ENCODE measurements around the gene ATAD3B. TPM values are rescaled to one million over a fixed set of nuclear protein-coding genes. Genes with fewer than 3 reads are reported as not detected.
A peak's percentile ranks its signal among the peaks of the same experiment; 100 is the strongest.

ATAD3B gene
- total and polyA plus RNA-seq, 2 of the 13 experiments (the other 11 are each of a cell fraction or from before 2014, with no cell fraction given) = 9.6 to 31.1 TPM

GRCh38 chr1:1432951-1433803 is 38.4 kb upstream of the ATAD3B start (continued):
- TF ChIP-seq, protein P1, sequence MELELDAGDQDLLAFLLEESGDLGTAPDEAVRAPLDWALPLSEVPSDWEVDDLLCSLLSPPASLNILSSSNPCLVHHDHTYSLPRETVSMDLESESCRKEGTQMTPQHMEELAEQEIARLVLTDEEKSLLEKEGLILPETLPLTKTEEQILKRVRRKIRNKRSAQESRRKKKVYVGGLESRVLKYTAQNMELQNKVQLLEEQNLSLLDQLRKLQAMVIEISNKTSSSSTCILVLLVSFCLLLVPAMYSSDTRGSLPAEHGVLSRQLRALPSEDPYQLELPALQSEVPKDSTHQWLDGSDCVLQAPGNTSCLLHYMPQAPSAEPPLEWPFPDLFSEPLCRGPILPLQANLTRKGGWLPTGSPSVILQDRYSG (CRISPR knock-in tag; IDR thresholded peaks at IDR 0.05) = 0 out of 2 replicates have a peak, but pooled peaks have one; percentile 22
- TF ChIP-seq DNMT1 (CRISPR knock-in tag; IDR thresholded peaks at IDR 0.05) = no peak; the same call in 1 of the 2 replicates
- TF ChIP-seq, protein P2, sequence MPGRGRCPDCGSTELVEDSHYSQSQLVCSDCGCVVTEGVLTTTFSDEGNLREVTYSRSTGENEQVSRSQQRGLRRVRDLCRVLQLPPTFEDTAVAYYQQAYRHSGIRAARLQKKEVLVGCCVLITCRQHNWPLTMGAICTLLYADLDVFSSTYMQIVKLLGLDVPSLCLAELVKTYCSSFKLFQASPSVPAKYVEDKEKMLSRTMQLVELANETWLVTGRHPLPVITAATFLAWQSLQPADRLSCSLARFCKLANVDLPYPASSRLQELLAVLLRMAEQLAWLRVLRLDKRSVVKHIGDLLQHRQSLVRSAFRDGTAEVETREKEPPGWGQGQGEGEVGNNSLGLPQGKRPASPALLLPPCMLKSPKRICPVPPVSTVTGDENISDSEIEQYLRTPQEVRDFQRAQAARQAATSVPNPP (CRISPR knock-in tag; IDR thresholded peaks at IDR 0.05) = no peak
- TF ChIP-seq MED13 (CRISPR knock-in tag; IDR thresholded peaks at IDR 0.05) = peak; percentile 67; the same call in 1 of the 2 replicates
- TF ChIP-seq JUNB (CRISPR knock-in tag; IDR thresholded peaks at IDR 0.05; ENCODE audit: borderline replicate concordance) = no peak
- TF ChIP-seq ZNF788 (CRISPR knock-in tag; IDR thresholded peaks at IDR 0.05; ENCODE audit: borderline replicate concordance) = peak; percentile 79
- TF ChIP-seq ESRRA (CRISPR knock-in tag; IDR thresholded peaks at IDR 0.05; ENCODE audit: low read depth) = peak; percentile 95
- TF ChIP-seq ZNF563 (CRISPR knock-in tag; IDR thresholded peaks at IDR 0.05) = peak; percentile 81
- 0 out of 2 replicates have a peak, but pooled peaks have one; percentile 20 for TF ChIP-seq ZFP90 (CRISPR knock-in tag; IDR thresholded peaks at IDR 0.05; ENCODE audit: borderline replicate concordance)
- TF ChIP-seq, protein P3, sequence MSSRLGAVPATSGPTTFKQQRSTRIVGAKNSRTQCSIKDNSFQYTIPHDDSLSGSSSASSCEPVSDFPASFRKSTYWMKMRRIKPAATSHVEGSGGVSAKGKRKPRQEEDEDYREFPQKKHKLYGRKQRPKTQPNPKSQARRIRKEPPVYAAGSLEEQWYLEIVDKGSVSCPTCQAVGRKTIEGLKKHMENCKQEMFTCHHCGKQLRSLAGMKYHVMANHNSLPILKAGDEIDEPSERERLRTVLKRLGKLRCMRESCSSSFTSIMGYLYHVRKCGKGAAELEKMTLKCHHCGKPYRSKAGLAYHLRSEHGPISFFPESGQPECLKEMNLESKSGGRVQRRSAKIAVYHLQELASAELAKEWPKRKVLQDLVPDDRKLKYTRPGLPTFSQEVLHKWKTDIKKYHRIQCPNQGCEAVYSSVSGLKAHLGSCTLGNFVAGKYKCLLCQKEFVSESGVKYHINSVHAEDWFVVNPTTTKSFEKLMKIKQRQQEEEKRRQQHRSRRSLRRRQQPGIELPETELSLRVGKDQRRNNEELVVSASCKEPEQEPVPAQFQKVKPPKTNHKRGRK (CRISPR knock-in tag; IDR thresholded peaks at IDR 0.05) = no peak
- no peak; the same call in 1 of the 2 replicates for TF ChIP-seq RNF219 (CRISPR knock-in tag; IDR thresholded peaks at IDR 0.05)
- no peak for TF ChIP-seq ZNF30 (CRISPR knock-in tag; IDR thresholded peaks at IDR 0.05)
- TF ChIP-seq, protein P4, sequence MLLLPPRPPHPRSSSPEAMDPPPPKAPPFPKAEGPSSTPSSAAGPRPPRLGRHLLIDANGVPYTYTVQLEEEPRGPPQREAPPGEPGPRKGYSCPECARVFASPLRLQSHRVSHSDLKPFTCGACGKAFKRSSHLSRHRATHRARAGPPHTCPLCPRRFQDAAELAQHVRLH (CRISPR knock-in tag; IDR thresholded peaks at IDR 0.05; ENCODE audit: borderline replicate concordance, low read depth) = peak; percentile 93; the same call in 1 of the 2 replicates
- TF ChIP-seq CC2D1A (CRISPR knock-in tag; IDR thresholded peaks at IDR 0.05) = no peak
- TF ChIP-seq ZNF598 (CRISPR knock-in tag; IDR thresholded peaks at IDR 0.05; ENCODE audit: borderline replicate concordance) = peak; percentile 15; the same call in 1 of the 2 replicates
- TF ChIP-seq ZBTB46 (CRISPR knock-in tag; IDR thresholded peaks at IDR 0.05; ENCODE audit: borderline replicate concordance) = no peak; the same call in 1 of the 2 replicates
- peak; percentile 72 for TF ChIP-seq MYC (CRISPR knock-in tag; IDR thresholded peaks at IDR 0.05; ENCODE audit: borderline replicate concordance)
- TF ChIP-seq ZSCAN9 (CRISPR knock-in tag; IDR thresholded peaks at IDR 0.05; ENCODE audit: borderline replicate concordance) = peak; percentile 92
- TF ChIP-seq PPARG (CRISPR knock-in tag; conservative IDR thresholded peaks at IDR 0.05) = peak; percentile 64; the same call in 1 of the 2 replicates
- 0 out of 2 replicates have a peak, but pooled peaks have one; percentile 67 for TF ChIP-seq WIZ (CRISPR knock-in tag; IDR thresholded peaks at IDR 0.05)
